LNCaP clone FGC (cell line): ENCODE results near the gene CACNA1S.

Experiments
- DNase-seq: peaks from one replicate; pipeline ENCODE4 v3.0.0-alpha.2; 2011; ENCODE audit warnings: low read depth
- H3K4me3 ChIP-seq: 2 replicates; pipeline ENCODE4 v1.5.1; 2011; ENCODE audit warnings: mild to moderate bottlenecking, low read depth, low read length, control low read depth
- TF ChIP-seq, protein P1 (sequence below): IDR thresholded peaks from 2 replicates; pipeline ENCODE4 v1.5.1; 2012; ENCODE audit warnings: mild to moderate bottlenecking; ENCODE audit not compliant: control insufficient read depth, insufficient read depth; ENCODE audit errors: extremely low read depth

The CACNA1S gene

DNA sequence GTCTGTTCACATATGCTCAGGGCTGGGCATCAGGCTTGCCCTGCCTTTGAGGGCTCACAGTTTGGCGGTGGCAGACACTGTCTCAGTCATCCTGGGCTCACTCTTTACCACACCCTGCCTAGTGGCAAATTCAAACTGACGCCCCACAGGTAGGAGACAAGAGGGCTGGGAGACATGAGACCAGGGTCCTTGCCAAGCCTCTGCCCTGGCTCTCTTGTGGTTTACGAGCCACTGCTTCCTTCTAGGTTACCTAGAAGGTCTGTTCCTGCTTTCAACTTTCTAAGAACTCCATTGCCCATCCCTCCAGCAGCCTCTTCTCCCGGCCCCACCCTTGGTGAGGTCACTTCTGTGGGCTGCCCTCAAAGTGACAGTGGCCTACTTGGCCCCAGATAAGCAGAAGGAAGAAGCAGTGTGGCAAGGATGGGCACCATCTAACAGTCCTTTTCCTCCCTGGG lies 99.2 kb downstream of the CACNA1S start:
- no peak overlapping the region for H3K4me3 ChIP-seq
- DNase-seq, result no peak
- TF ChIP-seq, protein P1, sequence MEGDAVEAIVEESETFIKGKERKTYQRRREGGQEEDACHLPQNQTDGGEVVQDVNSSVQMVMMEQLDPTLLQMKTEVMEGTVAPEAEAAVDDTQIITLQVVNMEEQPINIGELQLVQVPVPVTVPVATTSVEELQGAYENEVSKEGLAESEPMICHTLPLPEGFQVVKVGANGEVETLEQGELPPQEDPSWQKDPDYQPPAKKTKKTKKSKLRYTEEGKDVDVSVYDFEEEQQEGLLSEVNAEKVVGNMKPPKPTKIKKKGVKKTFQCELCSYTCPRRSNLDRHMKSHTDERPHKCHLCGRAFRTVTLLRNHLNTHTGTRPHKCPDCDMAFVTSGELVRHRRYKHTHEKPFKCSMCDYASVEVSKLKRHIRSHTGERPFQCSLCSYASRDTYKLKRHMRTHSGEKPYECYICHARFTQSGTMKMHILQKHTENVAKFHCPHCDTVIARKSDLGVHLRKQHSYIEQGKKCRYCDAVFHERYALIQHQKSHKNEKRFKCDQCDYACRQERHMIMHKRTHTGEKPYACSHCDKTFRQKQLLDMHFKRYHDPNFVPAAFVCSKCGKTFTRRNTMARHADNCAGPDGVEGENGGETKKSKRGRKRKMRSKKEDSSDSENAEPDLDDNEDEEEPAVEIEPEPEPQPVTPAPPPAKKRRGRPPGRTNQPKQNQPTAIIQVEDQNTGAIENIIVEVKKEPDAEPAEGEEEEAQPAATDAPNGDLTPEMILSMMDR, result no peak

DNA sequence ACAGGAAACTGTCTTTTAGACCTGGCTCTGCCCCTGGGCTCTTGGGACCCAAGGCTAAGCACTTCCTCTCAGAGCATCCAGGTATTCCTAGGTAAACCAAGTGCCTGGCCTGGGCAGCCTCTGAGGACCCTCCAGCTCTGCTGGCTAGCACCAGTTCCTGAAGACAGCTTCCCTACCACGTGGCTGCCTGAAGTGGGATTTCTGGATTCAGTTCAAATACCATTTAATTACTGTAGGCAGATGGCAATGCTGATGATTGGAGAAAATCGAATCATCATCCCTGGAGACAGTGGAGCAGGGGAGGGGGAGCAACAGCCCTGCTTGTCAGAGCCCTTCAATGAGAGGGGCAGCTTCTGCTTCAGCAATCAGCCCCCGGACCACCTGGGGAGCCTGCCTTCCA lies 100.6 kb downstream of the CACNA1S start:
- no peak overlapping the region for H3K4me3 ChIP-seq
- DNase-seq, result no peak
- TF ChIP-seq, protein P1, result no peak

DNA sequence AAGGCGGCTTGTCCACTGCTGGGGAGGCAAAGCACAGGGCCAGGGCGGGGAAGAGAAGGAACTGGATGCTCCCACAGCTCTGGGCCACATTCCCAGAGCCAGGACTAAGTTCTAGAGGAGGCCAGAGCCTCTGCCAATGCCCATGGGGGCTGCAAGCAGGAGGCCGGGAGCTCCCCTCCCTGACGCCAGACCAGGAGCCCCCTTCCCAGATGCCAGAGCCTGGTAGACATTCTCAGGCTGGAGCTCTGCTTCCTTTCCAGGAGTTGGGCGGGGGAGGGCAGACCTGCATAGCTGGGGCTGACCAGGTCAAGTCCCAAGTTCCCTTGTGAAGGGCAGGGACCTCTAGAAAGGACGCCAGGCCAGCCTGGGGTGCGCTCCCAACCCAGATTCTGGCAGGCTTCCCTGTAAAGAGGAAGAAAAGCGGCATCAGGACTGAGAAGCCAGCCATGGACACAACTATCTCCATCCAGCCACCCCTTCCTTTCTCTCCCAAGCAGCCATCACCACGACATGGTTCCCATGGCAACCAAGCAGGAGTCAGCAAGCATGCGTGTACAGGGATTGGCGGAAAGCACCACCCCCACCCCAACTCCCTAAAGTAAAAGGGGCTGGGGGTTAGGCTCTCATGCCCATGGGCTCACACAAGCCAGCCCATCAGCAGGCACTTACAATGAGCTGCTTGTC lies 102.1 kb downstream of the CACNA1S start:
- no peak overlapping the region for H3K4me3 ChIP-seq
- TF ChIP-seq, protein P1, result no peak
- no peak for DNase-seq

DNA sequence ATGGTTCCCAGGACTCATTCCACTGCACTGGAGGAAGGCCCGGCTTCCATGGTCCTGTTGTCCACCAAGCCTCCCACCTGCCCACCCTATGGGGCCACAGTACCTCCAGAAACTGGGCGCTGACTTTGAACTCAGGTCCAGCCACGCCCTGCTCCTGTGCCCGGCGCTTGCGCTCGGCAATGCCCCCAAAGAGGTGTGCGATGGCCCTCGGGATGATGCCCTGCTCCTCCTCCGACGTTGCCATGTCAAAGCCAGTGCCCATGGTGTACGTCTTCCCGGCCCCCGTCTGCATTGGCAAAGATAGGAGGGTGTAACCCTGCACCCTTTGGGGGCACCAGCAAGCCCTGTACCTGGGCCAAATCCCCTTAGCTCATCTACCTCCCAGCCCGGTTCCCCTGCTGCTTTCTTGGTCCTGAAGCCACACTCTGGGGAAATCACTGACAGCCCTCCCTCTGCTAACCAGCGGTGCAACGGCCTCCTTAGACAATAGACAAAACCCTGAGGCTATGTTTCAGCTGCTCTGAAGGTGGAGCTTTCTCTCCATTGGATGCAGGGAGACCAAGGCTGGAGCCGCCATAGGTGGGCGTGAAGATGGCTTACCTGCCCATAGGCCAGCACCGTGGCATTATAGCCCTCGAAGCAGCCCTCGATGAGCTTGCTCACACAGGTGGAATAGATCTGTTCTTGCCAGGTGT lies 103.4 kb downstream of the CACNA1S start:
- DNase-seq, result no peak
- no peak overlapping the region for H3K4me3 ChIP-seq
- TF ChIP-seq, protein P1, result no peak

DNA sequence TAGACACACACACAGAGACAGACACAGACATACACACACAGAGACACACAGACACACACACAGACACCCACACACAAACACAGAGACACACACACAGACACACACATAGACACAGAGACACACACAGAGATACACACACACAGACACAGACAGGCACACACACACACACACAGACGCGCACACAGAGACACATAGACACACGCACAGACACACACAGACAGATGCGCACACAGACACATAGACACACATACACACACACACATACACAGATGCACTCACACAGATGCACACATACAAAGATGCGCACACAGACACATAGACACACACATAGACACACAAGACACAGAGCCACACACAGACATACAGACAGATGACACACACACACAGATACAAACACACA lies 104.7 kb downstream of the CACNA1S start:
- no peak overlapping the region for H3K4me3 ChIP-seq
- TF ChIP-seq, protein P1, result no peak
- no peak for DNase-seq

DNA sequence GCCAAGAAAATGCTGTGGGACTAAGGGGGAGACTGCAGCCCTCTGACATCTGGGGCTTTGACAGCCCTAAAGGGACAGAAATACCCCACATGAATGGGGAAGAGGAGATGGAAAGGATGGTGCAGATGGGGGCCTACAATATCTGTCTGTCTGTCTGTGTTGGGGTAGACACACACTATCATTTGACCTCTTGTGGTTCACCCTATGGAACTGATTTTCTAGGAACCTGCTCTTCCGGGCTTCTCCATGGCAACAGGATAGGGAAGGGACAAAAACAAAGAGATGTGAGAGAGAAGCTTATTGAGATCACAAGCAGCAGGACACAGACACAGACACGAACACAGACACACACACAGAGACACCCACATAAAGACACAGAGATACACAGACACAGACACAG lies 105.8 kb downstream of the CACNA1S start:
- DNase-seq, result no peak
- TF ChIP-seq, protein P1, result no peak
- H3K4me3 ChIP-seq, result no peak overlapping the region

DNA sequence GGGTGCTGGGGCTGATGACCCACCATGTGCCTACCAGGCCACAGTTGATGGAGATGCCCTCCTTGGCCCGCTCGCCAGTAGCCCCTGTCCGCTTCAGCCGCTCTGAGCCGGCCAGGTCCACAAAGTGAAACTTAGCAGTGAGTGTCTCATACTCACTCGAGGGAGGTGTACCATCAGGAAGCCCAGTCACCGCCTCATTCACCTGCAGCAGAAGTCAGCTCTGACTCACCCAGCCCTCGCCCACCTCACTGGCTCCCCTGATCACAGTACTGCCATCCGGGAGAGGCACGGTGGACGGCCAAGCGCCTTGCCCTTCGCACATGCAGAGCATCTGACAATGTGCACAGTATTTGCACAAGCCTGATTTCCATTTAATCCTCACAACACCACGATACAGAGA lies 107.5 kb downstream of the CACNA1S start:
- TF ChIP-seq, protein P1, result no peak
- no peak overlapping the region for H3K4me3 ChIP-seq
- DNase-seq, result no peak
